Activated CD4-positive, alpha-beta T cell treated with anti-CD3 and anti-CD28 coated beads, Interleukin-2, amount 10 ng/mL, durations not matched to agents 24 days and 14 days (primary cell): ENCODE results near the gene PDCD4. TPM values are rescaled to one million over a fixed set of nuclear protein-coding genes. Genes with fewer than 3 reads are reported as not detected.

Experiments used
- DNase-seq: peaks from one replicate; pipeline ENCODE4 v3.0.0; 2022
- H3K27ac Mint-ChIP-seq: one replicate; pipeline ENCODE4 v1.8.0; 2022; ENCODE audit warnings: mild to moderate bottlenecking, mixed read lengths
- H3K27me3 Mint-ChIP-seq: one replicate; pipeline ENCODE4 v1.8.0; 2022; ENCODE audit warnings: mixed read lengths
- H3K36me3 Mint-ChIP-seq: one replicate; pipeline ENCODE4 v1.8.0; 2022; ENCODE audit warnings: low read depth, mild to moderate bottlenecking, mixed read lengths
- H3K4me1 Mint-ChIP-seq: one replicate; pipeline ENCODE4 v1.8.0; 2021; ENCODE audit warnings: mixed read lengths
- H3K4me3 Mint-ChIP-seq: one replicate; pipeline ENCODE4 v1.8.0; 2022; ENCODE audit warnings: mild to moderate bottlenecking, moderate library complexity, mixed read lengths
- H3K9me3 Mint-ChIP-seq: one replicate; pipeline ENCODE4 v1.8.0; 2021; ENCODE audit warnings: mixed read lengths
- intact Hi-C: fragments of 100-400 bp; cut with micrococcal nuclease; formaldehyde crosslinking; loops from one replicate; pipeline ENCODE4 v1.15.1; 2023
- total RNA-seq: library from RNA; stranded (reverse); gene quantifications from 2 replicates; pipeline ENCODE4 v1.2.3, GENCODE V29; 2022

The PDCD4 gene
- total RNA-seq, 1 donor from 2014 or later, result 45.2 TPM

- H3K27me3 Mint-ChIP-seq, result no peaks in the 10 kb centered on the region
- H3K9me3 Mint-ChIP-seq, result no peaks in the 10 kb centered on the region
- intact Hi-C loops, result loop anchor here (1.0 kb wide), 1 partner anchor 14 kb away; no protein-coding TSS in a partner anchor
- H3K27ac Mint-ChIP-seq, result peak overlapping the region; percentile 95
- peak; percentile 62 for DNase-seq
- H3K4me1 Mint-ChIP-seq, result peaks cover 61% of the 10 kb centered on the region
- peak overlapping the region; percentile 88 for H3K4me3 Mint-ChIP-seq
- peaks cover 4% of the 10 kb centered on the region for H3K36me3 Mint-ChIP-seq
Observed at GRCh38 chr10:110870823-110871297, 868 bp upstream of the PDCD4 start.

DNA sequence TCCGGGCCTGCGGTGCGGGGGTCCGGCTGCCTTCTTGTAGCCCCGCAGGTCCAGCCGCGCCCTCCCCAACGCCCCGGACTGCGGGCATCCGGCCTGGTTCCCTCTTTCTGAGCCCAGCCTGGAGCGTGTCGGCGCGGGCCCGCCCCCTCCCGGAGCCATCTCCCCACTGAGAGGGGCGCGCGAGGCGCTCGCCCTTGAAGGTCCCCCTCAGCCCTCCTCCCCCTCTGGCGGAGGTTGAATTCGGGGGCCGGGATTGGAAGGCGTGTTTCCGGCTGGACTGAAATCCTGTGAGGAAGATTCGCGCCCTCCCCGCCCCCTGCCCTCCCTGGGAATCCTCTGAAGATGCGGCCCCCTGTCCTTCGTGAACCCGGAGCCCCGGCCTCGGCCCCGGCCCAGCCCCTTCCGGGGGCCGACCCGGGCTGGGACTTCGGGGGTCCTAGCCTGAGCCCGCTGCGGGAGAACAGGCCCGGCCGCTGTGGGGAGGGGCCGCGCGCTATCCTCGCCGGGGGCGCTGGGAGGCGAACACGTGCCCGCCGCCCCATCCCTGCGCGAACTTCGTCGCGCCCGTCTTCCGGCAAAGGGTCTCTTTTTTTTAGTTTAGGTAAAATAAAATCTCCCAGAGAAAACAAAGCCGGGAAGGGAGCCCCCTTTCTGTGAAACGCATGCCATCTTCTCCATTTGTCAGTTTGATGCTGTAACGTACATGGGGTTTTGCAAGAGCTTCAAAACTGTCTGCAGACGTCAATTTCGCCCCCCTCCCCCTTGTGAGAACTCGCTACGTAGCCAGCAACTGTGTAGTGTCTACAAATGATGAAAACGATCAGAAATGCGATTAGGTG lies 636 bp downstream of the PDCD4 start:
- Mint-ChIP-seq H3K4me3 (peak overlapping the region; percentile 88), H3K4me1 (peaks cover 50% of the 10 kb centered on the region), H3K9me3 (no peaks in the 10 kb centered on the region), H3K36me3 (peaks cover 8% of the 10 kb centered on the region), H3K27me3 (no peaks in the 10 kb centered on the region), H3K27ac (peak overlapping the region; percentile 93)
- peak; percentile 91 for DNase-seq
- intact Hi-C loops, result loop anchor here (1.0 kb wide), 2 partner anchors 8 to 47 kb away; partner anchors contain the start of genes BBIP1 and SHOC2

- Mint-ChIP-seq H3K4me1 (peaks cover 44% of the 10 kb centered on the region), H3K36me3 (peaks cover 14% of the 10 kb centered on the region), H3K27ac (peak overlapping the region; percentile 93), H3K9me3 (no peaks in the 10 kb centered on the region), H3K27me3 (no peaks in the 10 kb centered on the region), H3K4me3 (peak overlapping the region; percentile 88)
- DNase-seq, result no peak
- intact Hi-C loops, result loop anchor here (1.0 kb wide), 2 partner anchors 9 to 46 kb away; partner anchors contain the start of genes BBIP1 and SHOC2
Observed at GRCh38 chr10:110872984-110873923, 1.5 kb downstream of the PDCD4 start.

GRCh38 chr10:110873951-110874350 lies 2.2 kb downstream of the PDCD4 start:
- DNase-seq, result no peak
- H3K27me3 Mint-ChIP-seq, result no peaks in the 10 kb centered on the region
- intact Hi-C loops, result no loop called here
- no peaks in the 10 kb centered on the region for H3K9me3 Mint-ChIP-seq
- peaks cover 20% of the 10 kb centered on the region for H3K36me3 Mint-ChIP-seq
- H3K4me3 Mint-ChIP-seq, result peak overlapping the region; percentile 78
- peaks cover 40% of the 10 kb centered on the region for H3K4me1 Mint-ChIP-seq
- peak overlapping the region; percentile 23 for H3K27ac Mint-ChIP-seq

DNA sequence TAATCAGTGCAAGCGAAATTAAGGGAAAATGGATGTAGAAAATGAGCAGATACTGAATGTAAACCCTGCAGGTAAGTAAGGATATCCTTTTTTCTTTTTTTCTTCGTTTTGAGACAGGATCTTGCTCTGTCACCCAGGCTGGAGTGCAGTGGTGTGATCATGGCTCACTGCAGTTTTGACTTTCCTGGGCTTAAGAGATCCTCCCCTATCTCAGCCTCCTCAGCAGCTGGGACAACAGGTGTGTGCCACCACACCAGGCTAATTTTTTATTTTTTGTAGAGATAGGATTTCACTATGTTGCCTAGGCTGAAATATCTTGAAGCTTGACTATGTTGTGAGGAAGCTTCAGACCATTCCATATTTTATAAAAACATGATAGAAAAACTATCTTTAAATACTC lies 4.3 kb downstream of the PDCD4 start:
- H3K27ac Mint-ChIP-seq, result no peak overlapping the region
- H3K9me3 Mint-ChIP-seq, result no peaks in the 10 kb centered on the region
- H3K36me3 Mint-ChIP-seq, result peaks cover 27% of the 10 kb centered on the region
- H3K27me3 Mint-ChIP-seq, result no peaks in the 10 kb centered on the region
- intact Hi-C loops, result no loop called here
- DNase-seq, result no peak
- H3K4me3 Mint-ChIP-seq, result no peak overlapping the region
- peaks cover 27% of the 10 kb centered on the region for H3K4me1 Mint-ChIP-seq

DNA sequence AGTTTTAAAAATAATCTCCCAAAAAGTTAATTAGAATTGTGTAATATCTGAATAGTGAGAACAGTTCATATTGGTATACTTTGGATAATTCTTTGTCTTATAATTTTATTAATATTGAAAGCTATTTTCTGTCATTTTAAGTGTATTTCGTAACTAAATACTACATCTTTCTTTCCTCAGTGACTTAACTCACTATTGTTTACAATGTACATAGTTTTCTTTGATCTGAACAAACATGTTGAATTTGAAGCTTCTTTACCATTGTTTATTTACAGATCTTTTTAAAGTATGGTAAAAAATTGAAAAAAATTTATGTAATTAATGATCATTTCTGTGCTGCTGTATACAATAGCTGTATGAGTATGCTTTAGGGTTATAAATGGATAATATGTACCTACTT lies 5.1 kb downstream of the PDCD4 start:
- Mint-ChIP-seq H3K27ac (no peak overlapping the region), H3K27me3 (no peaks in the 10 kb centered on the region), H3K4me1 (peaks cover 26% of the 10 kb centered on the region), H3K36me3 (peaks cover 33% of the 10 kb centered on the region), H3K4me3 (no peak overlapping the region), H3K9me3 (no peaks in the 10 kb centered on the region)
- no peak for DNase-seq
- intact Hi-C loops, result no loop called here

GRCh38 chr10:110880012-110880411 lies 8.3 kb downstream of the PDCD4 start:
- intact Hi-C loops, result no loop called here
- Mint-ChIP-seq H3K4me1 (peaks cover 27% of the 10 kb centered on the region), H3K27me3 (no peaks in the 10 kb centered on the region), H3K27ac (no peak overlapping the region), H3K36me3 (peaks cover 49% of the 10 kb centered on the region), H3K9me3 (no peaks in the 10 kb centered on the region), H3K4me3 (no peak overlapping the region)
- no peak for DNase-seq

GRCh38 chr10:110881247-110881646 lies 9.5 kb downstream of the PDCD4 start:
- intact Hi-C loops, result no loop called here
- Mint-ChIP-seq H3K27me3 (no peaks in the 10 kb centered on the region), H3K36me3 (peaks cover 50% of the 10 kb centered on the region), H3K4me1 (peaks cover 31% of the 10 kb centered on the region), H3K9me3 (no peaks in the 10 kb centered on the region), H3K27ac (peak overlapping the region; percentile 12), H3K4me3 (no peak overlapping the region)
- no peak for DNase-seq

DNA sequence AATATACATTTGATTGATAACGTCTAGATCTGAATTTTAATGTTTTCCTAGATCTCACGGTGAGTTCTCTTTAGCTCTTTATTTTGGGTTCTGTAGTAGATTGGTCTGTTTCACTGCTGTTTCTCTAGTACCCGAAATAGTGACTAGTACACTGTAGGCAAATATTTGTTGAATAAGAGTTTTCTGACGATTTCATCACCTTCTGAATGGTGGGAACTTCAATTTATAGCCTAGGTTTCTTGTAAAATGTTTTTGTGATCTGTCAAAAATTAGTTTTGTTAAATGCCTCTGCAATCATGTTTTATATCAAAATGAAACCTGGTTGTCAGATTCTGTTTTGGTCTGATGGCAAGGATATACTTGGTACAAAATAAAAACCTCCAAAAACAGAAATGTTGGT lies 10.2 kb downstream of the PDCD4 start:
- peaks cover 51% of the 10 kb centered on the region for H3K36me3 Mint-ChIP-seq
- intact Hi-C loops, result no loop called here
- H3K4me3 Mint-ChIP-seq, result no peak overlapping the region

GRCh38 chr10:110883924-110884323 lies 12.2 kb downstream of the PDCD4 start:
- H3K36me3 Mint-ChIP-seq, result peaks cover 51% of the 10 kb centered on the region
- H3K27me3 Mint-ChIP-seq, result no peaks in the 10 kb centered on the region
- H3K4me1 Mint-ChIP-seq, result peaks cover 28% of the 10 kb centered on the region
- peak overlapping the region; percentile 70 for H3K4me3 Mint-ChIP-seq
- DNase-seq, result no peak
- H3K27ac Mint-ChIP-seq, result peak overlapping the region; percentile 60
- no peaks in the 10 kb centered on the region for H3K9me3 Mint-ChIP-seq
- intact Hi-C loops, result no loop called here

More for the DNA sequence above, 10.2 kb downstream of the PDCD4 start:
- no peak for DNase-seq
- Mint-ChIP-seq H3K27me3 (no peaks in the 10 kb centered on the region), H3K4me1 (peaks cover 31% of the 10 kb centered on the region), H3K27ac (no peak overlapping the region), H3K9me3 (no peaks in the 10 kb centered on the region)

DNA sequence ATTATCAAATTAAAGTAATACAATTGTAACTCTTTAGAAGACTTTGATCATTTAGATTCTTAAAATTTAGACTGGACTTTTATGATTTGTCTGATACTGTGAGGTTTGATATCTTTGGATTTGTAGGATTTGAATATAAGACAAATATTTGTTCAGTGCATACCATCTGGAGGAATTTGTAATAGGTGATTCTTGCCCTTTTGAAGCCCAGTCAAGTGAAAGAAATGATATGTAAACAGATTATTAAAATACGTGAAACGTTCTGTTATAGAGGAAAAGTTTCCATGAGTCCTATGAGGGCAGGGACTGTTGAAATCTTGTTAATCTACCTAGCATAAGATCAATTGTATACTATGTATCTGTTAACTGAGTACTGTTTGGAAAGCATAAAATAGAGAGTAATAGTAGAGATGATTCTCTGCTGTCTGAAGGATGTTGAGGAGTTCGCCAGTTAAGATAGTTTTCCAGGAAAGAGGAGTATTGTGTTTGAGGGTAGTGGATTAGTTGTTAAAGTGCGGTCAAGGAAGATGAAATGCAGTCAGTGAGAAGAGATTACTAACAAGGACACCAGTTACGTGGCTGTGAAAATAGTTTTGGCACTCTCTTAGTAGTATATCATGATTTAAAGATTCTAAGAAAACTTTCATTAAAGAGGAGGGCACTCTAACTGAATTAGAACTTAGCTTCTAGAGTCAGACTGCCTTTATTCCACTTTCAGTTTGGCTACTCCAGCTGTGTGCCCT lies 14.4 kb downstream of the PDCD4 start:
- Mint-ChIP-seq H3K27ac (no peak overlapping the region), H3K4me3 (no peak overlapping the region), H3K9me3 (no peaks in the 10 kb centered on the region), H3K4me1 (peaks cover 19% of the 10 kb centered on the region), H3K27me3 (no peaks in the 10 kb centered on the region), H3K36me3 (peaks cover 55% of the 10 kb centered on the region)
- DNase-seq, result no peak
- intact Hi-C loops, result no loop called here

DNA sequence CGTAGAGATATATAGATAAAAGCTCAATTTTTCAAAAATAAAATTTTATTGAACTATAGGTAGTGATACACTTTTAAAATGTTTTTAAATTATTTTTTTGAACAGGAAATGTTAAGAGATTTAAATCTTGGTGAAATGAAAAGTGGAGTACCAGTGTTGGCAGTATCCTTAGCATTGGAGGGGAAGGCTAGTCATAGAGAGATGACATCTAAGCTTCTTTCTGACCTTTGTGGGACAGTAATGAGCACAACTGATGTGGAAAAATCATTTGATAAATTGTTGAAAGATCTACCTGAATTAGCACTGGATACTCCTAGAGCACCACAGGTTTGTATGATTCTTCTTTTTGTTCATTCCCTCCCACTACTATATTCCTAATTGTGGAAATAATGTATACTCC lies 15.8 kb downstream of the PDCD4 start:
- H3K27me3 Mint-ChIP-seq, result no peaks in the 10 kb centered on the region

GRCh38 chr10:110892602-110893288 lies 21.0 kb downstream of the PDCD4 start:
- intact Hi-C loops, result loop anchor here (1.0 to 5.0 kb wide), 4 partner anchors 89 to 585 kb away; no protein-coding TSS in a partner anchor
- no peak for DNase-seq
- Mint-ChIP-seq H3K27me3 (no peaks in the 10 kb centered on the region), H3K4me1 (peaks cover 9% of the 10 kb centered on the region), H3K27ac (no peak overlapping the region), H3K4me3 (no peak overlapping the region), H3K9me3 (no peaks in the 10 kb centered on the region), H3K36me3 (peaks cover 45% of the 10 kb centered on the region)

More for the DNA sequence above, 15.8 kb downstream of the PDCD4 start:
- Mint-ChIP-seq H3K4me1 (peaks cover 18% of the 10 kb centered on the region), H3K27ac (no peak overlapping the region), H3K36me3 (peaks cover 49% of the 10 kb centered on the region), H3K4me3 (no peak overlapping the region), H3K9me3 (no peaks in the 10 kb centered on the region)
- DNase-seq, result no peak
- intact Hi-C loops, result no loop called here
